Fibroblast of skin of abdomen (primary cell): ENCODE data around the gene RAET1L. TPM values are rescaled to one million over a fixed set of nuclear protein-coding genes. Genes with fewer than 3 reads are reported as not detected.
"Not testable (repeated sequence)": the region's sequence is repeated elsewhere in the genome, so short reads cannot be mapped to it uniquely, and the experiment has no call there.

ENCODE experiments used
- DNase-seq: peaks from one replicate; pipeline ENCODE4 v3.0.0-alpha.2; 2013
- polyA plus RNA-seq, 2 experiments: library from polyadenylated mRNA; unstranded; fragments of 120-200 nt; gene quantifications; one replicate each; pipeline ENCODE4 v1.2.1, GENCODE V29; 2013; ENCODE audit not compliant: insufficient read length in 2 of 2

Gene RAET1L
- not detected for polyA plus RNA-seq (2013, experiment 1 of 2; ENCODE audit: insufficient read length)
- not detected for polyA plus RNA-seq (2013, experiment 2 of 2; ENCODE audit: insufficient read length)

GRCh38 chr6:150025201-150025917 lies at the start of gene RAET1L:
Gene RAET1L, minus strand, starts transcription at chr6:150025532. Its CDS starts 61 bp downstream, at chr6:150025471.
- peak; percentile 47 for DNase-seq

- no peak for DNase-seq
Measured at GRCh38 chr6:150075034-150075421, 49.7 kb upstream of the RAET1L start.

- DNase-seq, result not testable (repeated sequence)
Measured at GRCh38 chr6:150074396-150075033, 49.2 kb upstream of the RAET1L start.

- DNase-seq, result no peak
Measured at GRCh38 chr6:150072201-150072600, 46.9 kb upstream of the RAET1L start.

GRCh38 chr6:150070236-150070818 lies 45.0 kb upstream of the RAET1L start:
- DNase-seq, result no peak

- DNase-seq, result no peak
Measured at GRCh38 chr6:150069706-150070105, 44.4 kb upstream of the RAET1L start.

GRCh38 chr6:150068720-150069648 lies 43.7 kb upstream of the RAET1L start, which contains the start of gene ULBP3:
Gene ULBP3, minus strand, starts transcription at chr6:150069121. Its CDS starts 55 bp downstream, at chr6:150069066.
- peak; percentile 94 for DNase-seq

GRCh38 chr6:150068151-150068550 lies 42.8 kb upstream of the RAET1L start:
- DNase-seq, result no peak

GRCh38 chr6:150065083-150065482 lies 39.8 kb upstream of the RAET1L start:
- DNase-seq, result no peak

- no peak for DNase-seq
Measured at GRCh38 chr6:150063640-150064039, 38.3 kb upstream of the RAET1L start.

GRCh38 chr6:150059973-150060372 lies 34.6 kb upstream of the RAET1L start:
- not testable (repeated sequence) for DNase-seq

- no peak for DNase-seq
Measured at GRCh38 chr6:150058986-150059385, 33.7 kb upstream of the RAET1L start.

- DNase-seq, result no peak
Measured at GRCh38 chr6:150058231-150058792, 33.0 kb upstream of the RAET1L start.

GRCh38 chr6:150057501-150057951 lies 32.2 kb upstream of the RAET1L start:
- DNase-seq, result no peak

- no peak for DNase-seq
Measured at GRCh38 chr6:150056916-150057315, 31.6 kb upstream of the RAET1L start.

GRCh38 chr6:150056156-150056555 lies 30.8 kb upstream of the RAET1L start:
- no peak for DNase-seq

GRCh38 chr6:150055131-150055530 lies 29.8 kb upstream of the RAET1L start:
- DNase-seq, result no peak

- DNase-seq, result no peak
Measured at GRCh38 chr6:150053450-150053849, 28.1 kb upstream of the RAET1L start.

- DNase-seq, result no peak
Measured at GRCh38 chr6:150050846-150051245, 25.5 kb upstream of the RAET1L start.

- DNase-seq, result no peak
Measured at GRCh38 chr6:150048099-150048498, 22.8 kb upstream of the RAET1L start.

- no peak for DNase-seq
Measured at GRCh38 chr6:150046943-150047342, 21.6 kb upstream of the RAET1L start.

- DNase-seq, result no peak
Measured at GRCh38 chr6:150044621-150045145, 19.4 kb upstream of the RAET1L start.
